Neuronal stem cell (in vitro differentiated cells): Measurements from ENCODE around the gene UBE2S.
A peak's percentile ranks its signal among the peaks of the same experiment; 100 is the strongest.
"Not testable (repeated sequence)": the region's sequence is repeated elsewhere in the genome, so short reads cannot be mapped to it uniquely, and the experiment has no call there.

Experiments
- DNase-seq: peaks from one replicate; pipeline ENCODE4 v3.0.0-alpha.2; 2013; ENCODE audit warnings: low spot score
- H2AFZ ChIP-seq: one replicate; pipeline ENCODE4 v1.6.1; 2013; ENCODE audit warnings: mild to moderate bottlenecking, low read length, inconsistent platforms
- H2AK5ac ChIP-seq: 2 replicates; pipeline ENCODE4 v1.6.1; 2013; ENCODE audit warnings: low read depth, mild to moderate bottlenecking, inconsistent platforms, low read length, moderate library complexity, mixed read lengths
- H2BK120ac ChIP-seq: 2 replicates; pipeline ENCODE4 v1.6.1; 2013; ENCODE audit warnings: low read depth, mild to moderate bottlenecking, inconsistent platforms, low read length, moderate library complexity, mixed read lengths
- H2BK12ac ChIP-seq: one replicate; pipeline ENCODE4 v1.6.1; 2013; ENCODE audit warnings: low read length, inconsistent platforms
- H2BK15ac ChIP-seq: 2 replicates; pipeline ENCODE4 v1.6.1; 2013; ENCODE audit warnings: mild to moderate bottlenecking, low read length, inconsistent platforms, mixed read lengths
- H2BK5ac ChIP-seq: one replicate; pipeline ENCODE4 v1.6.1; 2013; ENCODE audit warnings: inconsistent platforms, mild to moderate bottlenecking, low read length, moderate library complexity
- H3K14ac ChIP-seq: one replicate; pipeline ENCODE4 v1.6.1; 2013; ENCODE audit warnings: low read length, inconsistent platforms
- H3K18ac ChIP-seq: 2 replicates; pipeline ENCODE4 v1.6.1; 2013; ENCODE audit warnings: low read length, inconsistent platforms
- H3K23ac ChIP-seq: 2 replicates; pipeline ENCODE4 v1.6.1; 2013; ENCODE audit warnings: low read depth, mild to moderate bottlenecking, mixed read lengths, low read length, inconsistent platforms; ENCODE audit not compliant: poor library complexity
- H3K27ac ChIP-seq: replicated peaks from 3 replicates; pipeline ENCODE4 v1.5.1; 2013; ENCODE audit warnings: low read length, inconsistent platforms
- H3K27me3 ChIP-seq, 3 experiments: 2 replicates each; pipeline ENCODE4 v1.6.1; 2013; ENCODE audit warnings: low read length in 3 of 3, mild to moderate bottlenecking in 2 of 3, inconsistent platforms in 1 of 3, low read depth in 1 of 3, mixed read lengths in 1 of 3, moderate library complexity in 1 of 3; ENCODE audit not compliant: control insufficient read depth in 3 of 3, insufficient read depth in 3 of 3
- H3K36me3 ChIP-seq, 2 donors: replicated peaks in 1 of 2; 2 replicates each; pipeline ENCODE4 v1.6.1; 2013; ENCODE audit warnings: low read length in 2 of 2; ENCODE audit not compliant: control insufficient read depth in 2 of 2, insufficient read depth in 2 of 2
- H3K4ac ChIP-seq: 2 replicates; pipeline ENCODE4 v1.6.1; 2013; ENCODE audit warnings: inconsistent platforms, mild to moderate bottlenecking, low read length, moderate library complexity
- H3K4me1 ChIP-seq, 2 donors: 1 replicate in 1 of 2; 2 replicates in 1 of 2; pipeline ENCODE4 v1.6.1; 2013; ENCODE audit warnings: low read length in 2 of 2, low read depth in 1 of 2; ENCODE audit not compliant: control insufficient read depth in 2 of 2, insufficient read depth in 1 of 2
- H3K4me2 ChIP-seq: one replicate; pipeline ENCODE4 v1.6.1; 2013; ENCODE audit warnings: mild to moderate bottlenecking, low read length, inconsistent platforms; ENCODE audit not compliant: insufficient read depth, poor library complexity, severe bottlenecking
- H3K4me3 ChIP-seq, 2 donors: 2 replicates each; pipeline ENCODE4 v1.5.1; 2013; ENCODE audit warnings: low read length in 2 of 2, mild to moderate bottlenecking in 2 of 2, inconsistent platforms in 1 of 2, moderate library complexity in 1 of 2
- H3K79me1 ChIP-seq: one replicate; pipeline ENCODE4 v1.6.1; 2013; ENCODE audit warnings: low read depth, mild to moderate bottlenecking, inconsistent platforms, low read length, moderate library complexity
- H3K9ac ChIP-seq: one replicate; pipeline ENCODE4 v1.6.1; 2013; ENCODE audit warnings: mild to moderate bottlenecking, low read depth, low read length, inconsistent platforms; ENCODE audit not compliant: poor library complexity
- H3K9me3 ChIP-seq, 2 donors: replicated peaks in 1 of 2; 2 replicates each; pipeline versions ENCODE3 to v1.6.1; 2013; ENCODE audit warnings: low read length in 2 of 2, mild to moderate bottlenecking in 2 of 2, inconsistent platforms in 1 of 2, low read depth in 1 of 2, mixed read lengths in 1 of 2, moderate library complexity in 1 of 2; ENCODE audit not compliant: control insufficient read depth in 2 of 2, insufficient read depth in 1 of 2
- H4K8ac ChIP-seq: one replicate; pipeline ENCODE4 v1.6.1; 2013; ENCODE audit warnings: low read depth, mild to moderate bottlenecking, inconsistent platforms, low read length, moderate library complexity
- H4K91ac ChIP-seq: one replicate; pipeline ENCODE4 v1.6.1; 2013; ENCODE audit warnings: low read length, low read depth, mild to moderate bottlenecking, inconsistent platforms; ENCODE audit not compliant: poor library complexity
- WGBS, 2 donors: extraction: QIAGEN DNeasy Blood & Tissue Kit; methylation state at CpG; one replicate each; pipeline ENCODE4 v1.1.7; 2013; ENCODE audit warnings: missing lambda C conversion rate in 2 of 2, mixed read lengths in 1 of 2; ENCODE audit not compliant: insufficient read length in 2 of 2, insufficient replicate concordance in 1 of 2; ENCODE audit errors: extremely low coverage in 2 of 2; 5-methylcytosine and 5-hydroxymethylcytosine counted together

UBE2S gene

GRCh38 chr19:55426042-55426441 is 18.5 kb upstream of the UBE2S start:
- no peak overlapping the region for H2BK5ac ChIP-seq
- no peaks in the 10 kb centered on the region for H3K79me1 ChIP-seq
- H3K23ac ChIP-seq = no peak overlapping the region
- H3K9me3 ChIP-seq = no peaks in the 10 kb centered on the region
- H3K27ac ChIP-seq = no peak overlapping the region
- H2AK5ac ChIP-seq = no peak overlapping the region
- H3K4me2 ChIP-seq = no peak overlapping the region
- H4K91ac ChIP-seq = no peak overlapping the region
- H3K36me3 ChIP-seq = no peaks in the 10 kb centered on the region
- no peak overlapping the region for H4K8ac ChIP-seq
- no peak overlapping the region for H2BK15ac ChIP-seq
- no peak for DNase-seq
- peaks cover 0 to 4% (median 2%) of the 10 kb centered on the region in 3 experiments for H3K27me3 ChIP-seq
- no CpG with 5 or more reads among the region's 2 CpGs for WGBS, 2 donors
- no peak overlapping the region for H3K14ac ChIP-seq
- no peaks in the 10 kb centered on the region for H3K4me1 ChIP-seq
- H2AFZ ChIP-seq = no peak overlapping the region
- no peak overlapping the region for H3K9ac ChIP-seq
- no peak overlapping the region for H3K4ac ChIP-seq
- no peak overlapping the region for H2BK12ac ChIP-seq
- no peak overlapping the region for H3K4me3 ChIP-seq
- no peak overlapping the region for H2BK120ac ChIP-seq
- H3K18ac ChIP-seq = no peak overlapping the region

GRCh38 chr19:55424518-55424917 is 16.9 kb upstream of the UBE2S start:
- H3K4me2 ChIP-seq = no peak overlapping the region
- H3K79me1 ChIP-seq = no peaks in the 10 kb centered on the region
- H3K4me1 ChIP-seq = no peaks in the 10 kb centered on the region
- no peaks in the 10 kb centered on the region for H3K9me3 ChIP-seq
- H3K14ac ChIP-seq = peak overlapping the region; percentile 64
- H3K4me3 ChIP-seq = no peak overlapping the region
- H2BK120ac ChIP-seq = no peak overlapping the region
- no peaks in the 10 kb centered on the region for H3K36me3 ChIP-seq
- no peak overlapping the region for H2BK5ac ChIP-seq
- no peak overlapping the region for H3K18ac ChIP-seq
- H4K91ac ChIP-seq = no peak overlapping the region
- no peak overlapping the region for H3K27ac ChIP-seq
- no peak overlapping the region for H2BK12ac ChIP-seq
- H2BK15ac ChIP-seq = no peak overlapping the region
- H3K27me3 ChIP-seq = peaks cover 0 to 4% (median 0%) of the 10 kb centered on the region in 3 experiments
- H3K23ac ChIP-seq = no peak overlapping the region
- peak overlapping the region; percentile 37 for H2AK5ac ChIP-seq
- no peak overlapping the region for H2AFZ ChIP-seq
- H4K8ac ChIP-seq = no peak overlapping the region
- H3K9ac ChIP-seq = no peak overlapping the region
- DNase-seq = no peak
- no peak overlapping the region for H3K4ac ChIP-seq
- no CpG with 5 or more reads among the region's 3 CpGs for WGBS, 2 donors

- H4K8ac ChIP-seq = no peak overlapping the region
- no peaks in the 10 kb centered on the region for H3K9me3 ChIP-seq
- H3K14ac ChIP-seq = no peak overlapping the region
- H3K36me3 ChIP-seq = no peaks in the 10 kb centered on the region
- no peak overlapping the region for H2AFZ ChIP-seq
- H3K4me1 ChIP-seq = no peaks in the 10 kb centered on the region
- H3K4ac ChIP-seq = no peak overlapping the region
- H2BK12ac ChIP-seq = no peak overlapping the region
- no peak overlapping the region for H3K9ac ChIP-seq
- no peak overlapping the region for H2BK15ac ChIP-seq
- no peak overlapping the region for H3K4me2 ChIP-seq
- no peak overlapping the region for H2BK120ac ChIP-seq
- no peak overlapping the region for H3K4me3 ChIP-seq
- no CpG with 5 or more reads among the region's 13 CpGs for WGBS, 2 donors
- H3K23ac ChIP-seq = peak overlapping the region; percentile 8
- H3K18ac ChIP-seq = no peak overlapping the region
- DNase-seq = no peak
- peaks cover 0 to 4% (median 2%) of the 10 kb centered on the region in 3 experiments for H3K27me3 ChIP-seq
- H2AK5ac ChIP-seq = no peak overlapping the region
- H2BK5ac ChIP-seq = no peak overlapping the region
- no peak overlapping the region for H3K27ac ChIP-seq
- H3K79me1 ChIP-seq = no peaks in the 10 kb centered on the region
- H4K91ac ChIP-seq = peak overlapping the region; percentile 19
These were observed 15.8 kb upstream of the UBE2S start for GRCh38 chr19:55423225-55424005.

- H3K4me3 ChIP-seq, H2BK15ac ChIP-seq, H4K91ac ChIP-seq, H3K14ac ChIP-seq, H3K36me3 ChIP-seq, H3K4me2 ChIP-seq, H3K18ac ChIP-seq, H4K8ac ChIP-seq, H3K27me3 ChIP-seq, H2BK5ac ChIP-seq, H2BK120ac ChIP-seq, H3K27ac ChIP-seq, H3K9ac ChIP-seq, H2BK12ac ChIP-seq, H2AFZ ChIP-seq, H3K9me3 ChIP-seq, H3K4me1 ChIP-seq, H3K4ac ChIP-seq, H3K23ac ChIP-seq, DNase-seq, H2AK5ac ChIP-seq, H3K79me1 ChIP-seq: not testable (repeated sequence)
- no CpG with 5 or more reads among the region's 4 CpGs for WGBS, 2 donors
These were observed 13.7 kb upstream of the UBE2S start for GRCh38 chr19:55421281-55421680.
